SU-DHL-6 (cell line): ENCODE results near the gene NRN1.

Experiments
- EZH2phosphoT487 ChIP-seq: fragments of 200-600 bp; sonication (generic), shearing (Covaris generic); conservative IDR thresholded peaks from 2 replicates; pipeline ENCODE4 v1.6.1; 2018; ENCODE audit warnings: mild to moderate bottlenecking, antibody characterized with exemption, low read length, moderate library complexity, mixed read lengths
- TF ChIP-seq, protein P1 (sequence below): fragments of 200-600 bp; sonication (generic); IDR thresholded peaks from one replicate; pipeline ENCODE4 v1.5.1; 2017; ENCODE audit warnings: antibody characterized with exemption, mild to moderate bottlenecking, low read length, moderate library complexity; ENCODE audit not compliant: insufficient read depth, poor library complexity, severe bottlenecking

DNA sequence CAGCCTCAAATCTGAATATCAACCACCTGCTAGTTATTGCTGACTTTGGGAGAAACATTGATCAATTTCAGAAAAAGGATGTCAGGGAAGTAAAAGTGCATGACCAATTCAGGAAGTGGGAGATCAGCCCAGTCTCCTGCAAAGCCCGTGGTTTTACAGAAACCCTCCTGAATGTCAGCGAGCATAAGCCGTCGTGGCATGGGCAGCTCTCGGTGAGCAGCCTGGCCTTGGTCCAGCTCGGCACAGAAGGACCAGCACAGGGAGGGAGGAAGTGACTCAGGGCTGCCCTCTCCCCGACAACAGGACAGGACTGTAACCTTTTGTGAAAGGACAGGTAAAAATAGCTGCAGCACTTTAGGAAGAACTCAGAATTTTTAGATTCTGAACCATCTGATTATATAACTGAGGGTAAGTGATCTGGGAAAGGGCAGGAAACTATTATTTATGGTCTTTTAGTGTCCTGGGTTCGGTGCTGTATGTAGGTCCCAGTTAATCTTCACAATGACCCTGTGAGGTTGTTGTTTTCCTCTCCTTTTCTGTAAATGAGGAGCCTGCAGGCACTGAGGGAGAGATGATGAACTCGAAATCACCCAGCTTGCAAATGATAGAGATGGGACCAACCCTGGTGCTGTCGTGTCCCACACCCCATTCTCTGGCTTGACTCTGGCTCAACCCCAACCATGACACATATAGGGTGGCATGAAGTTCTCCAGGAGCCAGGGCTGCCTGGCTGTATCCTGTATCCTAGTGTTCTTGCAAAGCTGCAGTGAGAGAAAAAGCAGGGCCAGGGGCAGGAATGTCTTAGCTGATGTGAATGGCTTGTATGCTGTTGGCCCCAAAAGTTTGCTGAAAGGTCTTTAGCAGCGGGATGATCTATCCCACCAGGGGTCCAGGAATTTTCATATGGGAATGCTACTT lies 37.6 kb downstream of the NRN1 start:
- TF ChIP-seq EZH2phosphoT487 = no peak
- TF ChIP-seq, protein P1, sequence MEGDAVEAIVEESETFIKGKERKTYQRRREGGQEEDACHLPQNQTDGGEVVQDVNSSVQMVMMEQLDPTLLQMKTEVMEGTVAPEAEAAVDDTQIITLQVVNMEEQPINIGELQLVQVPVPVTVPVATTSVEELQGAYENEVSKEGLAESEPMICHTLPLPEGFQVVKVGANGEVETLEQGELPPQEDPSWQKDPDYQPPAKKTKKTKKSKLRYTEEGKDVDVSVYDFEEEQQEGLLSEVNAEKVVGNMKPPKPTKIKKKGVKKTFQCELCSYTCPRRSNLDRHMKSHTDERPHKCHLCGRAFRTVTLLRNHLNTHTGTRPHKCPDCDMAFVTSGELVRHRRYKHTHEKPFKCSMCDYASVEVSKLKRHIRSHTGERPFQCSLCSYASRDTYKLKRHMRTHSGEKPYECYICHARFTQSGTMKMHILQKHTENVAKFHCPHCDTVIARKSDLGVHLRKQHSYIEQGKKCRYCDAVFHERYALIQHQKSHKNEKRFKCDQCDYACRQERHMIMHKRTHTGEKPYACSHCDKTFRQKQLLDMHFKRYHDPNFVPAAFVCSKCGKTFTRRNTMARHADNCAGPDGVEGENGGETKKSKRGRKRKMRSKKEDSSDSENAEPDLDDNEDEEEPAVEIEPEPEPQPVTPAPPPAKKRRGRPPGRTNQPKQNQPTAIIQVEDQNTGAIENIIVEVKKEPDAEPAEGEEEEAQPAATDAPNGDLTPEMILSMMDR = no peak
